Measurements from ENCODE around the gene NME8. TPM values are rescaled to one million over a fixed set of nuclear protein-coding genes. Genes with fewer than 3 reads are reported as not detected.

Gene NME8
- total and polyA plus RNA-seq, 2 experiments from 2014 or later, result 0.14 to 1.3 TPM

DNA sequence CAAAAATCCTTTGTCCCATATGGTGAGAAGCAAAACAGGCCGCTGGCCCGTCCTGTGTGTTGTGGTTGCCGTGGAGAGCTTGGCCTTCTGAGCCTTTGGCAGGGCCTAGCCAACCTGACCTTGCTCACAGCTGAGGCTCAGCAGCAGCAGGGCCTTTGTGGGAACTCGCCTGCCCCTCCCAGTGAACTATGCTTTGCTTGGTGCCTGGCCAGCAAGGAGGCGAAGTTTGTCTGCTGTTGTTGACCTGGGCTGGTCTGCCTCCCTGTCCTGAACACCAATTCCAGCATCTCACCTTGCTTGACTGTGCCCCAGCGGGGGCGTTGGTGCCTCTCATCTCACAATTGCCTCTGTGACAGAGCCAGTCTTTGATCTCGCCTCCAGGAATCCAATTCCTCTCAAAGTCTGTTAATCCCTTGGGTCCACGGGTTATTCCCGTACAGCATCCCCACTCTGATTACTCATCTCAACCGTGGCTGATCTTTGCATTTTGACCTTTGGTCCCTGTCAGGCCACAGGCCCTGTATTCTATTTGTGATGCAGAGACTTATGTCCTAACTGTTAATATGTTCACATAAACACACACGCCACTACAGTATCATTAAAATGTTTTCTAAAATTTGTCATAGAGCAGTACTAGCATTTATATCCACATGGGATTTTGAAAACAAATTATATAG, 94.7 kb downstream of the NME8 start:
- Mint-ChIP-seq H3K4me1 (peaks cover 7% of the 10 kb centered on the region; the same call in 2 of the 3 replicates), H3K36me3 (ENCODE audit: low read depth) (no peaks in the 10 kb centered on the region; the same call in 2 of the 3 replicates), H3K27ac (no peak overlapping the region), H3K4me3 (no peak overlapping the region), H3K9me3 (peaks cover 2% of the 10 kb centered on the region; the same call in 2 of the 3 replicates), H3K27me3 (ENCODE audit: insufficient read depth, low read depth, poor library complexity) (no peaks in the 10 kb centered on the region)
- H4K20me1 ChIP-seq (replicated peaks; ENCODE audit: insufficient read depth), result no peaks in the 10 kb centered on the region
- H3K36me3 ChIP-seq (ENCODE audit: insufficient read depth), result no peaks in the 10 kb centered on the region
- H3K9me2 ChIP-seq (ENCODE audit: insufficient read depth), result no peaks in the 10 kb centered on the region
- H3K4me2 ChIP-seq, result no peak overlapping the region
- no peak overlapping the region for H3K4me3 ChIP-seq
- H3K27me3 ChIP-seq (ENCODE audit: insufficient read depth), result no peaks in the 10 kb centered on the region
- H2AFZ ChIP-seq, result no peak overlapping the region
- no peak overlapping the region for H3K27ac ChIP-seq (ENCODE audit: low read depth)
- TF ChIP-seq EZH2 (IDR thresholded peaks at IDR 0.05; ENCODE audit: low read depth, unreplicated experiment) (no peak), NANOG (IDR thresholded peaks at IDR 0.05; ENCODE audit: borderline replicate concordance) (no peak), STAT1 (IDR thresholded peaks at IDR 0.05; ENCODE audit: unreplicated experiment) (no peak), POLR2AphosphoS5 (IDR thresholded peaks at IDR 0.05; ENCODE audit: low read depth) (no peak), ZNF331 (CRISPR knock-in tag; IDR thresholded peaks at IDR 0.05; ENCODE audit: low read depth) (no peak), ZNF114 (CRISPR knock-in tag; IDR thresholded peaks at IDR 0.05) (no peak), EZH2phosphoT487 (IDR thresholded peaks at IDR 0.05; ENCODE audit: unreplicated experiment) (no peak), CREB1 (CRISPR knock-in tag; IDR thresholded peaks at IDR 0.05; ENCODE audit: low read depth) (no peak), JUNB (IDR thresholded peaks at IDR 0.05; ENCODE audit: unreplicated experiment) (no peak)
- TF ChIP-seq, protein P1, sequence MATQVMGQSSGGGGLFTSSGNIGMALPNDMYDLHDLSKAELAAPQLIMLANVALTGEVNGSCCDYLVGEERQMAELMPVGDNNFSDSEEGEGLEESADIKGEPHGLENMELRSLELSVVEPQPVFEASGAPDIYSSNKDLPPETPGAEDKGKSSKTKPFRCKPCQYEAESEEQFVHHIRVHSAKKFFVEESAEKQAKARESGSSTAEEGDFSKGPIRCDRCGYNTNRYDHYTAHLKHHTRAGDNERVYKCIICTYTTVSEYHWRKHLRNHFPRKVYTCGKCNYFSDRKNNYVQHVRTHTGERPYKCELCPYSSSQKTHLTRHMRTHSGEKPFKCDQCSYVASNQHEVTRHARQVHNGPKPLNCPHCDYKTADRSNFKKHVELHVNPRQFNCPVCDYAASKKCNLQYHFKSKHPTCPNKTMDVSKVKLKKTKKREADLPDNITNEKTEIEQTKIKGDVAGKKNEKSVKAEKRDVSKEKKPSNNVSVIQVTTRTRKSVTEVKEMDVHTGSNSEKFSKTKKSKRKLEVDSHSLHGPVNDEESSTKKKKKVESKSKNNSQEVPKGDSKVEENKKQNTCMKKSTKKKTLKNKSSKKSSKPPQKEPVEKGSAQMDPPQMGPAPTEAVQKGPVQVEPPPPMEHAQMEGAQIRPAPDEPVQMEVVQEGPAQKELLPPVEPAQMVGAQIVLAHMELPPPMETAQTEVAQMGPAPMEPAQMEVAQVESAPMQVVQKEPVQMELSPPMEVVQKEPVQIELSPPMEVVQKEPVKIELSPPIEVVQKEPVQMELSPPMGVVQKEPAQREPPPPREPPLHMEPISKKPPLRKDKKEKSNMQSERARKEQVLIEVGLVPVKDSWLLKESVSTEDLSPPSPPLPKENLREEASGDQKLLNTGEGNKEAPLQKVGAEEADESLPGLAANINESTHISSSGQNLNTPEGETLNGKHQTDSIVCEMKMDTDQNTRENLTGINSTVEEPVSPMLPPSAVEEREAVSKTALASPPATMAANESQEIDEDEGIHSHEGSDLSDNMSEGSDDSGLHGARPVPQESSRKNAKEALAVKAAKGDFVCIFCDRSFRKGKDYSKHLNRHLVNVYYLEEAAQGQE (IDR thresholded peaks at IDR 0.05; ENCODE audit: unreplicated experiment), result no peak
- TF ChIP-seq, protein P2, sequence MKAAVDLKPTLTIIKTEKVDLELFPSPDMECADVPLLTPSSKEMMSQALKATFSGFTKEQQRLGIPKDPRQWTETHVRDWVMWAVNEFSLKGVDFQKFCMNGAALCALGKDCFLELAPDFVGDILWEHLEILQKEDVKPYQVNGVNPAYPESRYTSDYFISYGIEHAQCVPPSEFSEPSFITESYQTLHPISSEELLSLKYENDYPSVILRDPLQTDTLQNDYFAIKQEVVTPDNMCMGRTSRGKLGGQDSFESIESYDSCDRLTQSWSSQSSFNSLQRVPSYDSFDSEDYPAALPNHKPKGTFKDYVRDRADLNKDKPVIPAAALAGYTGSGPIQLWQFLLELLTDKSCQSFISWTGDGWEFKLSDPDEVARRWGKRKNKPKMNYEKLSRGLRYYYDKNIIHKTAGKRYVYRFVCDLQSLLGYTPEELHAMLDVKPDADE (IDR thresholded peaks at IDR 0.05), result no peak
- TF ChIP-seq, protein P3, sequence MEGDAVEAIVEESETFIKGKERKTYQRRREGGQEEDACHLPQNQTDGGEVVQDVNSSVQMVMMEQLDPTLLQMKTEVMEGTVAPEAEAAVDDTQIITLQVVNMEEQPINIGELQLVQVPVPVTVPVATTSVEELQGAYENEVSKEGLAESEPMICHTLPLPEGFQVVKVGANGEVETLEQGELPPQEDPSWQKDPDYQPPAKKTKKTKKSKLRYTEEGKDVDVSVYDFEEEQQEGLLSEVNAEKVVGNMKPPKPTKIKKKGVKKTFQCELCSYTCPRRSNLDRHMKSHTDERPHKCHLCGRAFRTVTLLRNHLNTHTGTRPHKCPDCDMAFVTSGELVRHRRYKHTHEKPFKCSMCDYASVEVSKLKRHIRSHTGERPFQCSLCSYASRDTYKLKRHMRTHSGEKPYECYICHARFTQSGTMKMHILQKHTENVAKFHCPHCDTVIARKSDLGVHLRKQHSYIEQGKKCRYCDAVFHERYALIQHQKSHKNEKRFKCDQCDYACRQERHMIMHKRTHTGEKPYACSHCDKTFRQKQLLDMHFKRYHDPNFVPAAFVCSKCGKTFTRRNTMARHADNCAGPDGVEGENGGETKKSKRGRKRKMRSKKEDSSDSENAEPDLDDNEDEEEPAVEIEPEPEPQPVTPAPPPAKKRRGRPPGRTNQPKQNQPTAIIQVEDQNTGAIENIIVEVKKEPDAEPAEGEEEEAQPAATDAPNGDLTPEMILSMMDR (conservative IDR thresholded peaks at IDR 0.05; ENCODE audit: low read depth in 2 of 2), result no peak
- TF ChIP-seq, protein P4, sequence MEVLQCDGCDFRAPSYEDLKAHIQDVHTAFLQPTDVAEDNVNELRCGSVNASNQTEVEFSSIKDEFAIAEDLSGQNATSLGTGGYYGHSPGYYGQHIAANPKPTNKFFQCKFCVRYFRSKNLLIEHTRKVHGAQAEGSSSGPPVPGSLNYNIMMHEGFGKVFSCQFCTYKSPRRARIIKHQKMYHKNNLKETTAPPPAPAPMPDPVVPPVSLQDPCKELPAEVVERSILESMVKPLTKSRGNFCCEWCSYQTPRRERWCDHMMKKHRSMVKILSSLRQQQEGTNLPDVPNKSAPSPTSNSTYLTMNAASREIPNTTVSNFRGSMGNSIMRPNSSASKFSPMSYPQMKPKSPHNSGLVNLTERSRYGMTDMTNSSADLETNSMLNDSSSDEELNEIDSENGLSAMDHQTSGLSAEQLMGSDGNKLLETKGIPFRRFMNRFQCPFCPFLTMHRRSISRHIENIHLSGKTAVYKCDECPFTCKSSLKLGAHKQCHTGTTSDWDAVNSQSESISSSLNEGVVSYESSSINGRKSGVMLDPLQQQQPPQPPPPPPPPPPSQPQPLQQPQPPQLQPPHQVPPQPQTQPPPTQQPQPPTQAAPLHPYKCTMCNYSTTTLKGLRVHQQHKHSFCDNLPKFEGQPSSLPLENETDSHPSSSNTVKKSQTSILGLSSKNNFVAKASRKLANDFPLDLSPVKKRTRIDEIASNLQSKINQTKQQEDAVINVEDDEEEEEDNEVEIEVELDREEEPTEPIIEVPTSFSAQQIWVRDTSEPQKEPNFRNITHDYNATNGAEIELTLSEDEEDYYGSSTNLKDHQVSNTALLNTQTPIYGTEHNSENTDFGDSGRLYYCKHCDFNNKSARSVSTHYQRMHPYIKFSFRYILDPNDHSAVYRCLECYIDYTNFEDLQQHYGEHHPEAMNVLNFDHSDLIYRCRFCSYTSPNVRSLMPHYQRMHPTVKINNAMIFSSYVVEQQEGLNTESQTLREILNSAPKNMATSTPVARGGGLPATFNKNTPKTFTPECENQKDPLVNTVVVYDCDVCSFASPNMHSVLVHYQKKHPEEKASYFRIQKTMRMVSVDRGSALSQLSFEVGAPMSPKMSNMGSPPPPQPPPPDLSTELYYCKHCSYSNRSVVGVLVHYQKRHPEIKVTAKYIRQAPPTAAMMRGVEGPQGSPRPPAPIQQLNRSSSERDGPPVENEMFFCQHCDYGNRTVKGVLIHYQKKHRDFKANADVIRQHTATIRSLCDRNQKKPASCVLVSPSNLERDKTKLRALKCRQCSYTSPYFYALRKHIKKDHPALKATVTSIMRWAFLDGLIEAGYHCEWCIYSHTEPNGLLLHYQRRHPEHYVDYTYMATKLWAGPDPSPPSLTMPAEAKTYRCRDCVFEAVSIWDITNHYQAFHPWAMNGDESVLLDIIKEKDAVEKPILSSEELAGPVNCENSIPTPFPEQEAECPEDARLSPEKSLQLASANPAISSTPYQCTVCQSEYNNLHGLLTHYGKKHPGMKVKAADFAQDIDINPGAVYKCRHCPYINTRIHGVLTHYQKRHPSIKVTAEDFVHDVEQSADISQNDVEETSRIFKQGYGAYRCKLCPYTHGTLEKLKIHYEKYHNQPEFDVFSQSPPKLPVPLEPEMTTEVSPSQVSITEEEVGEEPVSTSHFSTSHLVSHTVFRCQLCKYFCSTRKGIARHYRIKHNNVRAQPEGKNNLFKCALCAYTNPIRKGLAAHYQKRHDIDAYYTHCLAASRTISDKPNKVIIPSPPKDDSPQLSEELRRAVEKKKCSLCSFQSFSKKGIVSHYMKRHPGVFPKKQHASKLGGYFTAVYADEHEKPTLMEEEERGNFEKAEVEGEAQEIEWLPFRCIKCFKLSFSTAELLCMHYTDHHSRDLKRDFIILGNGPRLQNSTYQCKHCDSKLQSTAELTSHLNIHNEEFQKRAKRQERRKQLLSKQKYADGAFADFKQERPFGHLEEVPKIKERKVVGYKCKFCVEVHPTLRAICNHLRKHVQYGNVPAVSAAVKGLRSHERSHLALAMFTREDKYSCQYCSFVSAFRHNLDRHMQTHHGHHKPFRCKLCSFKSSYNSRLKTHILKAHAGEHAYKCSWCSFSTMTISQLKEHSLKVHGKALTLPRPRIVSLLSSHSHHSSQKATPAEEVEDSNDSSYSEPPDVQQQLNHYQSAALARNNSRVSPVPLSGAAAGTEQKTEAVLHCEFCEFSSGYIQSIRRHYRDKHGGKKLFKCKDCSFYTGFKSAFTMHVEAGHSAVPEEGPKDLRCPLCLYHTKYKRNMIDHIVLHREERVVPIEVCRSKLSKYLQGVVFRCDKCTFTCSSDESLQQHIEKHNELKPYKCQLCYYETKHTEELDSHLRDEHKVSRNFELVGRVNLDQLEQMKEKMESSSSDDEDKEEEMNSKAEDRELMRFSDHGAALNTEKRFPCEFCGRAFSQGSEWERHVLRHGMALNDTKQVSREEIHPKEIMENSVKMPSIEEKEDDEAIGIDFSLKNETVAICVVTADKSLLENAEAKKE (CRISPR knock-in tag; IDR thresholded peaks at IDR 0.05), result no peak
- DNase-seq (ENCODE audit: low spot score) (peak; percentile 70), ATAC-seq (peak; percentile 98)
- H3K4me1 ChIP-seq (ENCODE audit: insufficient read depth), result peaks cover 5% of the 10 kb centered on the region; the same call in 1 of the 2 replicates
- no peaks in the 10 kb centered on the region for H3K79me2 ChIP-seq (replicated peaks; ENCODE audit: insufficient read depth)
- H3F3A ChIP-seq (replicated peaks; ENCODE audit: low read depth), result no peaks in the 10 kb centered on the region

All from GM23338 (cell line).